Heart left ventricle (tissue), 16 donors: ENCODE results near the gene DESI1. TPM values are rescaled to one million over a fixed set of nuclear protein-coding genes. Genes with fewer than 3 reads are reported as not detected.

ENCODE experiments used
- ATAC-seq, 4 donors: fragments of 200-7000 bp; cut with Tn5 transposase; one replicate each; pipeline ENCODE4 v1.9.1; 2020 to 2022; ENCODE audit warnings: moderate library complexity in 4 of 4, mild to moderate bottlenecking in 3 of 4, moderate number of reproducible peaks in 1 of 4
- DNase-seq, 5 donors: peaks; one replicate each; pipeline ENCODE4 v3.0.0-alpha.2; 2020
- H3K27ac ChIP-seq, 12 donors: fragments of 200-600 bp; sonication (generic) in 4 of 12; one replicate each; pipeline versions ENCODE4 v1.5.0 to v1.8.0; 2016 to 2022; ENCODE audit warnings: mild to moderate bottlenecking in 2 of 12
- H3K27me3 ChIP-seq, 9 donors: fragments of 200-600 bp; sonication (generic) in 2 of 9; one replicate each; pipeline versions ENCODE4 v1.5.1 to v1.8.0; 2016 to 2022; ENCODE audit warnings: mild to moderate bottlenecking in 3 of 9
- H3K36me3 ChIP-seq, 9 donors: fragments of 200-600 bp; sonication (generic) in 2 of 9; one replicate each; pipeline versions ENCODE4 v1.5.0 to v1.8.0; 2018 to 2022; ENCODE audit warnings: mild to moderate bottlenecking in 2 of 9
- H3K4me1 ChIP-seq, 12 donors: fragments of 200-600 bp; sonication (generic) in 4 of 12; one replicate each; pipeline versions ENCODE4 v1.5.0 to v1.8.0; 2016 to 2022; ENCODE audit warnings: mild to moderate bottlenecking in 3 of 12
- H3K4me3 ChIP-seq, 12 donors: fragments of 200-600 bp; sonication (generic) in 4 of 12; one replicate each; pipeline versions ENCODE4 v1.5.0 to v1.8.0; 2017 to 2022; ENCODE audit warnings: mild to moderate bottlenecking in 9 of 12, moderate library complexity in 4 of 12
- H3K9me3 ChIP-seq, 12 donors: fragments of 200-600 bp; sonication (generic) in 4 of 12; one replicate each; pipeline versions ENCODE4 v1.5.0 to v1.8.0; 2016 to 2022; ENCODE audit warnings: mild to moderate bottlenecking in 1 of 12
- CTCF ChIP-seq, 12 donors: fragments of 200-600 bp; sonication (generic) in 4 of 12; IDR thresholded peaks; one replicate each; pipeline versions ENCODE4 v1.5.0 to v1.8.0; 2018 to 2022; ENCODE audit warnings: antibody characterized with exemption in 12 of 12, mild to moderate bottlenecking in 5 of 12
- POLR2A ChIP-seq, 2 donors: fragments of 450-650 bp; IDR thresholded peaks; one replicate each; pipeline ENCODE4 v1.6.1; 2017; ENCODE audit warnings: antibody characterized with exemption in 2 of 2, mild to moderate bottlenecking in 2 of 2, moderate library complexity in 2 of 2
- WGBS, 4 donors: extraction: QIAGEN DNeasy Blood & Tissue Kit in 2 of 4; methylation state at CpG; one replicate each; pipeline versions ENCODE4 v1.1.5 to v1.1.7; 2013 to 2018; 5-methylcytosine and 5-hydroxymethylcytosine counted together
- intact Hi-C, 10 donors: fragments of 100-400 bp; cut with DNase I; formaldehyde crosslinking; loops; one replicate each; pipeline versions ENCODE4 v1.11.1 to v1.14.2; 2022
- polyA plus RNA-seq, 2 donors: library from polyadenylated mRNA; stranded (reverse); fragments of 200-250 nt; gene quantifications; one replicate each; pipeline ENCODE4 v1.2.3, GENCODE V29; 2013
- total RNA-seq, 9 donors: library from RNA; depleted of rRNA in 2 of 9; stranded (reverse); fragments of >200 nt in 2 of 9; fragmentation: NEBNext Ultra II Directional in 3 of 9; extraction: Animal tissue kit (Norgen Biotek cat#: 25700) in 3 of 9; gene quantifications; one replicate each; pipeline versions ENCODE4 v1.1.0 to v1.2.4, GENCODE V29; 2016 to 2023
- donor health status: ischemic (EF 13 %, LVEDD 7.1; RV severe dilation, severe dysfunction).
- donor health status: healthy with polysubstance abuse.
- donor health status: DM: no; HTN: yes; CAD: no.
- donor health status: DM: no; HTN: no; CAD: no.
- donor health status: ischemic (EF 25% LVEDD 6.9; RV normal size, moderate dysfunction).
- donor health status: ischemic (EF 25% LVEDD 5.7; RV mildly dilated, moderate dysfunction).
- donor health status: healthy.
- donor health status: DM: yes; HTN: yes; CAD: no.
- donor health status: ischemic (EF 35%, LVEDD 5.7; RV mildly dilated, moderate dysfunction).
- donor health status: nonischemic (EF 11% LVEDD 7.7; RV severe dilation, severe dysfunction).
- donor health status: DM: yes; HTN: yes; CAD: no.
- donor health status: PGD.
- donor health status: ischemic (EF 29% LVEDD 5.4; RV normal size, mild dysfunction).
- donor health status: nonischemic (EF 23%, LVEDD 6.1; RV moderate dilation, normal function).

The DESI1 gene
- total and polyA plus RNA-seq, 11 donors: 24.2 to 51.0 (median 39.8) TPM

GRCh38 chr22:41557401-41558240, 63.2 kb downstream of the DESI1 start:
- H3K9me3 ChIP-seq: no peaks in the 10 kb centered on the region
- peaks cover 0 to 48% (median 18%) of the 10 kb centered on the region in 12 donors for H3K4me1 ChIP-seq
- peak; percentile 13 to 68 (median 52) for ATAC-seq
- peaks cover 0 to 5% (median 0%) of the 10 kb centered on the region in 9 donors for H3K27me3 ChIP-seq
- no peak for TF ChIP-seq POLR2A (IDR thresholded peaks at IDR 0.05)
- no peak for TF ChIP-seq CTCF (IDR thresholded peaks at IDR 0.05)
- 38 to 43% (median 40%) methylated on average over 16 to 19 of the region's 19 CpGs for WGBS, 4 donors
- H3K4me3 ChIP-seq: no peak overlapping the region
- peak; percentile 79 to 89 (median 88) for DNase-seq
- intact Hi-C loops: loop anchor here in 1 of 10 donors (10.0 kb wide), 1 partner anchor 47 kb away; no protein-coding TSS in a partner anchor
- H3K36me3 ChIP-seq: no peaks in the 10 kb centered on the region
- H3K27ac ChIP-seq: peak overlapping the region in 11 of 12 donors; percentile 25 to 81 (median 64)

DNA sequence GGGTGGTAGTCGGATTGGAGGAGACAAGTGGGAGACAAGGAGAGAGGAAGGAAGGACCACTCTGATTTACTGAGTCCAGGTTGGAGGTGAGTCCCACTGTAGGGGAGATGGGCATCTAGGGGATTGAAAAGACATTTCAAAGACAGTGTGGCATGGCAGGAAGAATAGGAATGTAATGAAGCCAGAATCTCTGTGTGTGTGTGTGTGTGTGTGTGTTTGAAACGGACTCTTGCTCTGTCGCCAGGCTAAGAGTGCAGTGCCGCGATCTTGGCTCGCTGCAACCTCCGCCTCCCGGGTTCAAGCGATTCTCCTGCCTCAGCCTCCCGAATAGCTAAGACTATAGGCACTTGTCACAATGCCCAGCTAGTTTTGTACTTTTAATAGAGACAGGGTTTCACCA, 64.3 kb downstream of the DESI1 start:
- Histone ChIP-seq H3K36me3 (no peaks in the 10 kb centered on the region), H3K27ac (peak overlapping the region in 7 of 12 donors; percentile 61 to 81 (median 74)), H3K4me3 (no peak overlapping the region), H3K27me3 (peaks cover 0 to 5% (median 0%) of the 10 kb centered on the region in 9 donors), H3K9me3 (no peaks in the 10 kb centered on the region), H3K4me1 (peaks cover 0 to 43% (median 17%) of the 10 kb centered on the region in 12 donors)
- intact Hi-C loops: loop anchor here in 1 of 10 donors (10.0 kb wide), 1 partner anchor 48 kb away; no protein-coding TSS in a partner anchor
- 83 to 92% (median 89%) methylated on average over 10 of the region's 10 CpGs for WGBS, 4 donors
- DNase-seq (no peak), ATAC-seq (no peak)
- TF ChIP-seq POLR2A (IDR thresholded peaks at IDR 0.05) (no peak), CTCF (IDR thresholded peaks at IDR 0.05) (no peak)

DNA sequence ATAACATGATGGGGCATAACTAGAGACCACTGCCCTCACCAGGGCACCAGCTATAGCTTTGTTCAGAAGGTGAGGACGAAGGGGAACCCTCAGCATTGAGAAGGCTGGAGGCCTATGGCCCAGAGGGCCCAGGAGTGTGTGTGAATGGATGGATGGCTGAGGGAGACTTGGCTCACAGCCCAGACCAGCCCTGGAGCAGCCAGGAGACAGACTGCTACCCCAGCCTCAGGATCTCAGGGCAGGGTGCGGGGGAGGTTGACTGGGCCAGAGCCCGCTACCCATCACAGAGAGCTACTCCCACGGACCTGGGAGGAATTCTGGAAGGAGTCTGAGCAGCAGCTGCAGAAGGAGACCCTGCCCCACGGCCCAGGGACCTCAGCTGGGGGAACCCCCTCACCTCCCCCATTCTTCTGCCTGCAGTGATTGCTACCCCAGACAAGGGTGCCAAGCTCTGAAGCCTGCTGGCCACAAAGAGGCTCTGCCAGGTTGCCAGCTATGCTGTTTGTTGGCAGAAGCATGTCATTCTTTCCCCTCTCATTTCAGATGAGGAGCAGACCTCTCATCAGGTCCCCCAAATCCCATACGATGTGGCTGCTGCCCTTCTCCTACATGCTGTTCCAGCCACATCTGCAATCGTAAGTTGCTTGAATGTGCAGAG, 65.4 kb downstream of the DESI1 start:
- DNase-seq: no peak

More for the DNA sequence above, 65.4 kb downstream of the DESI1 start:
- 44 to 72% (median 70%) methylated on average over 5 to 7 of the region's 7 CpGs for WGBS, 4 donors
- H3K36me3 ChIP-seq: no peaks in the 10 kb centered on the region
- no peaks in the 10 kb centered on the region for H3K9me3 ChIP-seq
- H3K27ac ChIP-seq: peak overlapping the region in 1 of 12 donors; percentile 22
- no peak overlapping the region for H3K4me3 ChIP-seq
- H3K4me1 ChIP-seq: peaks cover 0 to 41% (median 16%) of the 10 kb centered on the region in 12 donors
- H3K27me3 ChIP-seq: no peaks in the 10 kb centered on the region
- intact Hi-C loops: loop anchor here in 1 of 10 donors (10.0 kb wide), 1 partner anchor 49 kb away; no protein-coding TSS in a partner anchor
- ATAC-seq: peak in 2 of 4 donors; percentile 17 to 25
- TF ChIP-seq CTCF (IDR thresholded peaks at IDR 0.05) (no peak), POLR2A (IDR thresholded peaks at IDR 0.05) (no peak)
